ENCODE results near the gene HYOU1.

DNA sequence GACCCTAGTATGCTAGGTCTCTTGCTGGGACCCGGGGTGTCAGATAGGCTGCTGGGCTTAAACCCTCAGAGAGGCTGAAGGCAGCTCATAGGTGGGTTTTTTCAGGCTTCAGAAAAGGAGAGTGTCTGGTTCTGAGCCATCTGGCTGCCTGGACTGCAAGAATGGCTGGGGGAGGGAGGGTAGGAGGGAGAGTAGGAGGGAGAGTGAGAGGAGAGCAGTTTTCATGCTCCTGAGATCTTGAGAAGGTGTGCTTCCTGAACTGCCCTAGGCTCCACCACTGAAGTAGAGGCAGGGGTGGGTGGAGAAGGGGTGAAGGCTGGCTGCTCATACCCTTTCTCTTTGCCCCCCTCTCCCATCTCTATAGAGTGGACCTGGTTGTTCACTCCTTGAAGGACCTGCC lies 32.3 kb upstream of the HYOU1 start:
- TF ChIP-seq, protein P1, sequence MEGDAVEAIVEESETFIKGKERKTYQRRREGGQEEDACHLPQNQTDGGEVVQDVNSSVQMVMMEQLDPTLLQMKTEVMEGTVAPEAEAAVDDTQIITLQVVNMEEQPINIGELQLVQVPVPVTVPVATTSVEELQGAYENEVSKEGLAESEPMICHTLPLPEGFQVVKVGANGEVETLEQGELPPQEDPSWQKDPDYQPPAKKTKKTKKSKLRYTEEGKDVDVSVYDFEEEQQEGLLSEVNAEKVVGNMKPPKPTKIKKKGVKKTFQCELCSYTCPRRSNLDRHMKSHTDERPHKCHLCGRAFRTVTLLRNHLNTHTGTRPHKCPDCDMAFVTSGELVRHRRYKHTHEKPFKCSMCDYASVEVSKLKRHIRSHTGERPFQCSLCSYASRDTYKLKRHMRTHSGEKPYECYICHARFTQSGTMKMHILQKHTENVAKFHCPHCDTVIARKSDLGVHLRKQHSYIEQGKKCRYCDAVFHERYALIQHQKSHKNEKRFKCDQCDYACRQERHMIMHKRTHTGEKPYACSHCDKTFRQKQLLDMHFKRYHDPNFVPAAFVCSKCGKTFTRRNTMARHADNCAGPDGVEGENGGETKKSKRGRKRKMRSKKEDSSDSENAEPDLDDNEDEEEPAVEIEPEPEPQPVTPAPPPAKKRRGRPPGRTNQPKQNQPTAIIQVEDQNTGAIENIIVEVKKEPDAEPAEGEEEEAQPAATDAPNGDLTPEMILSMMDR (IDR thresholded peaks at IDR 0.05) = no peak
- TF ChIP-seq POLR2A (IDR thresholded peaks at IDR 0.05) (no peak), EP300 (IDR thresholded peaks at IDR 0.05; ENCODE audit: low read depth) (no peak), POLR2AphosphoS5 (IDR thresholded peaks at IDR 0.05) (no peak)
